GM06990 (cell line): ENCODE data around the gene WRAP73.
"Not testable (repeated sequence)": the region's sequence is repeated elsewhere in the genome, so short reads cannot be mapped to it uniquely, and the experiment has no call there.

Source experiments
- DNase-seq: peaks from one replicate; pipeline ENCODE4 v3.0.0-alpha.2; 2011; ENCODE audit not compliant: insufficient read length; ENCODE audit errors: extremely low read depth
- H3K27me3 ChIP-seq: replicated peaks from 2 replicates; pipeline ENCODE4 v1.6.0; 2011; ENCODE audit warnings: low read length; ENCODE audit not compliant: control insufficient read depth, insufficient read depth
- H3K36me3 ChIP-seq: 2 replicates; pipeline ENCODE4 v1.5.1; 2011; ENCODE audit warnings: low read length; ENCODE audit not compliant: control insufficient read depth, insufficient read depth
- H3K4me3 ChIP-seq: replicated peaks from 2 replicates; pipeline ENCODE4 v1.5.1; 2011; ENCODE audit warnings: low read depth, mild to moderate bottlenecking, control low read depth, low read length
- CTCF ChIP-seq: IDR thresholded peaks from 2 replicates; pipeline ENCODE4 v1.5.1; 2011; ENCODE audit warnings: low read length, control low read depth, mild to moderate bottlenecking, inconsistent platforms; ENCODE audit not compliant: insufficient read depth, poor library complexity, severe bottlenecking

The WRAP73 gene

GRCh38 chr1:3585940-3586568, 63.8 kb downstream of the WRAP73 start:
- H3K27me3 ChIP-seq: no peaks in the 10 kb centered on the region; the same call in 1 of the 2 replicates
- H3K4me3 ChIP-seq: no peak overlapping the region
- H3K36me3 ChIP-seq: no peaks in the 10 kb centered on the region
- no peak for DNase-seq
- no peak for TF ChIP-seq CTCF

GRCh38 chr1:3585353-3585868, 64.5 kb downstream of the WRAP73 start:
- DNase-seq, H3K4me3 ChIP-seq, H3K27me3 ChIP-seq, H3K36me3 ChIP-seq: not testable (repeated sequence)

GRCh38 chr1:3584915-3585314, 65.0 kb downstream of the WRAP73 start:
- no peak for TF ChIP-seq CTCF
- Histone ChIP-seq H3K36me3 (no peaks in the 10 kb centered on the region), H3K27me3 (no peaks in the 10 kb centered on the region), H3K4me3 (no peak overlapping the region)
- no peak for DNase-seq

GRCh38 chr1:3583751-3584150, 66.2 kb downstream of the WRAP73 start:
- not testable (repeated sequence) for H3K4me3 ChIP-seq, DNase-seq, H3K27me3 ChIP-seq, H3K36me3 ChIP-seq

GRCh38 chr1:3581296-3582036, 68.4 kb downstream of the WRAP73 start:
- Histone ChIP-seq H3K36me3 (no peaks in the 10 kb centered on the region), H3K27me3 (no peaks in the 10 kb centered on the region), H3K4me3 (no peak overlapping the region)
- TF ChIP-seq CTCF: no peak
- DNase-seq: no peak
